ENCODE measurements around the gene CRABP1.

CRABP1 gene

GRCh38 chr15:78340231-78341056 is at the start of gene CRABP1:
Gene CRABP1, plus strand, starts transcription at chr15:78340353. Its CDS starts 76 bp downstream, at chr15:78340429.
- DNase-seq (ENCODE audit: low read depth in 1 of 2, low spot score in 1 of 2): no peak

- DNase-seq (ENCODE audit: low read depth in 1 of 2, low spot score in 1 of 2): no peak
Measured at GRCh38 chr15:78291052-78291451, 49.1 kb upstream of the CRABP1 start.

DNA sequence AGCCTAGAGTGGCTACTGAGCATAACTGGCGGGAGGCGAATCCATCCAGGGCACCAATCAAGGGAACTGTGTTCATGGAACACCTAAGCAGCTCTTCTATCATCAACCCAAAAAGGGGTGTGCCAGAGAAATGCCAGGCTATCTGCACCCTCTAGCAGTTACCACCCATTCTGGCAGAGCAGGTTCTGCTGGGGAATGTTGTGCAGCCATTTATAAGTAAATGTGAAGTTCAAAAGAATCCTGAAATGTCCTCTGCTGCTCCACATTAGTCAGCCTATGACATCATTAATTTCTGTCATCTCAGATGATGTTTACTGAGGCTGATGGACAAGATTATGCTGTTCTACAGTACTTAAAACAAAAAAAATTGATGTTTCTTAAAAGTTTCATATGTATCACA is 48.5 kb upstream of the CRABP1 start:
- no peak for DNase-seq (ENCODE audit: low read depth in 1 of 2, low spot score in 1 of 2)

GRCh38 chr15:78292219-78292618 is 47.9 kb upstream of the CRABP1 start:
- no peak for DNase-seq (ENCODE audit: low read depth in 1 of 2, low spot score in 1 of 2)

- DNase-seq (ENCODE audit: low read depth in 1 of 2, low spot score in 1 of 2): peak; percentile 83 to 89
Measured at GRCh38 chr15:78299101-78299930, 40.8 kb upstream of the CRABP1 start, which contains the start of gene SKIC8. Gene SKIC8, minus strand, starts transcription at chr15:78299609. Its CDS starts 3,923 bp downstream, at chr15:78295686.

DNA sequence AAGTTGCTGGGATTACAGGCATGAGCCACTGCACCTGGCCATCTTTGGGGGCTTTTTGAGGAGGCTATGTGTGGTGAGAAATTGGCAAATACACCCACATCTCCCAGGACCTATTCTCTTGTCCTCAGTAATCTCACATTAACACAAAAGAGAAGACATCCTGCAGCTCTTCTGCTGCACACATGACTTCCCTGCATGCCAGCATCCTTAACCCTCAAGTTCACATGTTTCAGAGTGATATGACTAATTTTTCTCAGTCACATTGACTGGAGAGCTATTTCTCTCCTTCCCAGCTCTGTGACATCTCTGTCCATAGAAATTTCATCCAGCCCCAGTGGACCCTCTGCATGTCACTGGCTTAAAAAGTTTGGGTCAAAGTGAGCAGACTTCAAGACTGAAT is 38.8 kb upstream of the CRABP1 start:
- DNase-seq (ENCODE audit: low read depth in 1 of 2, low spot score in 1 of 2): no peak

GRCh38 chr15:78301828-78302227 is 38.3 kb upstream of the CRABP1 start:
- no peak for DNase-seq (ENCODE audit: low read depth in 1 of 2, low spot score in 1 of 2)

GRCh38 chr15:78302579-78303312 is 37.4 kb upstream of the CRABP1 start:
- no peak for DNase-seq (ENCODE audit: low read depth in 1 of 2, low spot score in 1 of 2)

GRCh38 chr15:78304216-78305066 is 35.7 kb upstream of the CRABP1 start:
- DNase-seq (ENCODE audit: low read depth in 1 of 2, low spot score in 1 of 2): no peak

DNA sequence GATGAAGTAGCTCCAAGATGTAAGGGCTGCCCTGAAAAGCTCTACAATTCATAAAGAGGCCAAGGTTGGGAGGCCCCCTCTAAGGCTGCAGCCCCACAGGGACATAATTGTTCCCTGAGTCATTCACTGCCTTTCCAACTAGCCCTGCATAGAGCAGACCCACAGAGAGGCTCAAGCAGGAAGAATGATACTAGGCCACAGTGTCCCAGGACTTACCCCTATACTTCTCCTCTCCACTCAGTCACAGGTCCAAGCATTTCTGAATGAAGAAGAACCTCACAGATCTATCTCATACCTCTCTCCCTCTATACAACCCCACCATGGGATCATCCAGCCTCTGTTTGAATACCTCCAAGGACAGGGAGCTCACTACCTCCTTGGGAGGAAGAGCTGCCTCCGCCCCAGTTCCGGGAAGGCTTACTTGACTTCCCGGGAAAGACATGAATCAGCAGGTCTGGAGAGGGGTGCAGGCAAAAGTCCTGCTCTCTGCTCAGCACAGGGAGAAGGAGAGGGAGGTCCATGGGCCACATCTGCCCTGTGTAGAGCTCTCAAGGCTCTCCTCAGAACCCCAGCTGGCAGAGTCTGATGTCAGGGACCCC is 33.9 kb upstream of the CRABP1 start:
- no peak for DNase-seq (ENCODE audit: low read depth in 1 of 2, low spot score in 1 of 2)

DNA sequence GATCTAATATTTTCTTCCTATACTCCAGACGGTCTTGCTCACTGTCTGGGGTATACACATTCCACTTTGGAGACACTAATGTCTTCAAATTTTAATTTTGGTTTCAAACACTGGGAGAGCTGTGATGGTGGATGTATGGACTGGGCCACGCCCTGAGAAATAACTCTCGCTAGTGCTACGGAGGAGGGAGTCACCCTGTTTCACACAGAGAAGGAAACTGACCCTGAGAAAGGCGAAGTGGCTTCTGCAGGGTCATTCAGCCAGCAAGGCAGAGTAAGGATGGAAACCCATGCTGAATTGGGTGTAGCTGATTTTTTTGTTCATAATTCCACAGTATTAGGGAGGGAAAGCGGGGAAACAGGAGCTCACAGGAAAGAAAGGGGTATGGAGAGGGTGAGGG is 32.2 kb upstream of the CRABP1 start:
- no peak for DNase-seq (ENCODE audit: low read depth in 1 of 2, low spot score in 1 of 2)

GRCh38 chr15:78308422-78309032 is 31.6 kb upstream of the CRABP1 start:
- DNase-seq (ENCODE audit: low read depth in 1 of 2, low spot score in 1 of 2): peak; percentile 10 to 27

GRCh38 chr15:78311292-78311691 is 28.9 kb upstream of the CRABP1 start:
- DNase-seq (ENCODE audit: low read depth in 1 of 2, low spot score in 1 of 2): no peak

DNA sequence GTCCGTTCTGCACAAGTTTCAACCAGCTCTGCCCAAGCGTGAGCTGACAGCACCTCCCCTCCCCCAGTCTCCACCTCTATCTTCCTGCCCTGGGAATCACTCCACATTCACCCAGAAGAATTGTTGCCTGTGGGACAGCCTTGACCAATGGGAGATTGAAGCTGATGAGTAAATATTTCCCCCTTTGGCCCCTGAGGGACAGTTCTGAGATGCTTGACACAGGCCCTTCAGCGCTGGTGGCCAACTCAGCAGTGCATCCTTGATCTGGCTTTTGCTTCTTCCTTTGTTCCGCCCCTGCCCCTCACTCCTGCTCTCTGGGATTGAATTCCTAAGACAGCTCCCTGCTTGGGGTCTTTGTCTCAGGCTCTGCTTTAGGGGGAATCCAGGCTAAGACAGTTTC is 27.6 kb upstream of the CRABP1 start:
- no peak for DNase-seq (ENCODE audit: low read depth in 1 of 2, low spot score in 1 of 2)

DNA sequence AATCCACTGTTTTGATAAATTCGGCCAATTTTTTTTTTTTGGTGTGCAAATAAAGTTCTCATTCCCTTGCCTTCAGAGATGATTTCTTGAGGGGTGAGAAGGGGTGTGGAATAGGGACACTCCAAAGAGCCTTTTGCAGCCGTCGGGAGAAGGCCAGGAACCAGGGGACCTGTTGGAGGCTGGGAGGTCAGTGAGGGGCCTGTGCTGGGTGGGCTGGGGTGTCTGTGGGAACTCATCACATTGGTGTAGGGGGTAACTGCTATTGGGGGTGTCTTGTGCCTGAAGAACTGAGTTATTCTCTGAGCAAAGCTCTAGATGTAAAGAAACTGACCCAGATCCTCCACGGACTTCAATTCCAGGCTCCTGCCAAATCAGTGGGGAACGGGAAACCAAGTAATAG is 27.2 kb upstream of the CRABP1 start:
- no peak for DNase-seq (ENCODE audit: low read depth in 1 of 2, low spot score in 1 of 2)

GRCh38 chr15:78313383-78313782 is 26.8 kb upstream of the CRABP1 start:
- no peak for DNase-seq (ENCODE audit: low read depth in 1 of 2, low spot score in 1 of 2)

GRCh38 chr15:78314181-78314581 is 26.0 kb upstream of the CRABP1 start:
- no peak for DNase-seq (ENCODE audit: low read depth in 1 of 2, low spot score in 1 of 2)

DNA sequence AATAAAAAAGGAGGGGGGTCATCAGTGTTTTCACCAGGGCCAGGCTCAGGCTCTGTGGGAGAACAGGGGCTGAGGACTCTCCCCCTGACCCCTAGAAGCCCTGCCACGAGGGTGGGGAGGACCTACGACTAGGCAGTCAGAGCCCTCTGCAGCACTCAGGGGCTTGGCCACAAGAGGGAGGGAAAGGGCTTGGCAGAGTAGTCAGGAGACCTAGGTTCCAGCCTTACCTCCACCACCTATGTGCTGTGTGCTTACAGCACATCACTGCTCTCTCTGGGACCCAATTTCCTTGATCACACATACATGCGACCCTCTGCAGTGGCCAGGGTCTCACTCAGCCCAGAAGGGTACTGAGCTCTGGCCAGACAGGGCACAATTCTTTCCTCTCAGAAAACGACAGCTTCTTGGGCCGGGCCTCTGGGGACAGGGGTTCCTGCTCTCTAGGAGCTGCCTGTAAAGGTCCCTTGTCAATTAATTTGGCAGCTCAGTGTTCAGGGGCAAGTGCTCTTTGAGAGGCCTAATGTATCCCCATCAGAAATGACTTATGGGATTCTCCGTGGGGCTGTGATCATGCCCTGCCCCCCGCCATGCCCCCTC is 24.4 kb upstream of the CRABP1 start:
- no peak for DNase-seq (ENCODE audit: low read depth in 1 of 2, low spot score in 1 of 2)

All from activated CD4-positive, alpha-beta T cell treated with anti-CD3 and anti-CD28 coated beads, Interleukin-2, amount 50 U/mL, for 24 hours (primary cell).